ENCODE data around the gene LYPLA2. TPM values are rescaled to one million over a fixed set of nuclear protein-coding genes. Genes with fewer than 3 reads are reported as not detected.

Gene LYPLA2
- total and polyA plus RNA-seq, 4 donors = 26.3 to 71.1 (median 43.2) TPM

- peaks cover 6 to 54% (median 43%) of the 10 kb centered on the region in 4 donors for H3K4me1 ChIP-seq (ENCODE audit: control insufficient read depth in 4 of 4, insufficient read depth in 4 of 4, low read length in 3 of 4)
- DNase-seq (ENCODE audit: low spot score) = no peak
- WGBS = 28% methylated on average over 2 of the region's 2 CpGs
These were observed 14.7 kb upstream of the LYPLA2 start for GRCh38 chr1:23776217-23776616.

More at GRCh38 chr1:23776217-23776616, 14.7 kb upstream of the LYPLA2 start:
- H3K36me3 ChIP-seq (ENCODE audit: control insufficient read depth in 4 of 4, insufficient read depth in 3 of 4, low read depth in 1 of 4, low read length in 3 of 4) = peaks cover 0 to 5% (median 0%) of the 10 kb centered on the region in 4 donors
- no peaks in the 10 kb centered on the region for H3K27me3 ChIP-seq (ENCODE audit: control insufficient read depth in 4 of 4, insufficient read depth in 4 of 4, low read length in 3 of 4)
- H3K4me3 ChIP-seq (ENCODE audit: low read depth in 1 of 3, low read length in 3 of 3) = no peak overlapping the region
- peak; percentile 50 to 78 for TF ChIP-seq RXRA (IDR thresholded peaks at IDR 0.05)
- no peak for TF ChIP-seq HNF4G (IDR thresholded peaks at IDR 0.05)
- TF ChIP-seq TAF1 (conservative IDR thresholded peaks at IDR 0.05) = no peak
- no peak for TF ChIP-seq EGR1 (IDR thresholded peaks at IDR 0.05; ENCODE audit: low read depth in 2 of 2)
- peak; percentile 48 for TF ChIP-seq YY1 (IDR thresholded peaks at IDR 0.05)
- no peak for TF ChIP-seq NR2F2 (IDR thresholded peaks at IDR 0.05)
- no peak for TF ChIP-seq ATF3 (IDR thresholded peaks at IDR 0.05)
- peak; percentile 29 for TF ChIP-seq REST (IDR thresholded peaks at IDR 0.05)
- TF ChIP-seq CTCF (IDR thresholded peaks at IDR 0.05; ENCODE audit: low read depth, low read length, missing input control) = no peak
- TF ChIP-seq FOXA1 (IDR thresholded peaks at IDR 0.05) = no peak
- peak; percentile 19 for TF ChIP-seq MAX (IDR thresholded peaks at IDR 0.05)
- TF ChIP-seq GABPA (IDR thresholded peaks at IDR 0.05 in 1 of 2, conservative IDR thresholded peaks at IDR 0.05 in 1 of 2) = peak in 1 of 2 donors; percentile 64
- peak; percentile 42 to 59 for TF ChIP-seq HNF4A (conservative IDR thresholded peaks at IDR 0.05)
- no peak for TF ChIP-seq FOXA2 (IDR thresholded peaks at IDR 0.05)
- TF ChIP-seq RAD21 (IDR thresholded peaks at IDR 0.05) = no peak
- TF ChIP-seq ZBTB33 (IDR thresholded peaks at IDR 0.05) = no peak
- peak; percentile 60 for TF ChIP-seq SP1 (IDR thresholded peaks at IDR 0.05)
- TF ChIP-seq JUND (IDR thresholded peaks at IDR 0.05) = no peak
- no peak overlapping the region for H3K9ac ChIP-seq (ENCODE audit: low read depth in 1 of 2, low read length in 2 of 2)
- no peaks in the 10 kb centered on the region for H3K9me3 ChIP-seq (ENCODE audit: control insufficient read depth in 4 of 4, low read length in 3 of 4)
- H3K27ac ChIP-seq (ENCODE audit: low read depth in 1 of 2, low read length in 2 of 2) = peak overlapping the region; percentile 72 to 73

Data from liver (tissue), 9 donors.